Panc1 (cell line): ENCODE data around the gene SLC12A4. TPM values are rescaled to one million over a fixed set of nuclear protein-coding genes. Genes with fewer than 3 reads are reported as not detected.

Experiments used
- ATAC-seq: fragments of 200-7000 bp; cut with Tn5 transposase; 2 replicates; pipeline ENCODE4 v1.9.1; 2020; ENCODE audit warnings: mild to moderate bottlenecking, moderate library complexity
- BruUV-seq: library from RNA; stranded (reverse); fragments of 400-500 nt; replicated peaks from 2 replicates; lab custom pipeline; 2021; lab: Mats Ljungman, UMichigan
- CTCF ChIA-PET: fragments of 300-600 bp; sonication (Branson Sonifier 250); formaldehyde crosslinking; loops from one replicate; lab custom pipeline; 2022; ENCODE audit warnings: antibody characterized with exemption; lab: Charles Lee
- POLR2A ChIA-PET: fragments of 300-600 bp; sonication (Branson Sonifier 250); formaldehyde crosslinking; loops from one replicate; lab custom pipeline; 2022; ENCODE audit warnings: antibody characterized with exemption; lab: Charles Lee
- DNase-seq: peaks from one replicate; pipeline ENCODE4 v3.0.0-alpha.2; 2010; ENCODE audit warnings: low read depth, low spot score
- H3K27ac ChIP-seq: 2 replicates; pipeline ENCODE4 v1.5.1; 2011; ENCODE audit warnings: mild to moderate bottlenecking, low read length, inconsistent platforms
- H3K27me3 ChIP-seq: fragments of 200-500 bp; sonication (Bioruptor generic); 2 replicates; pipeline ENCODE4 v1.6.0; 2014; ENCODE audit warnings: low read length, inconsistent platforms; ENCODE audit not compliant: control insufficient read depth, insufficient read depth
- H3K36me3 ChIP-seq: fragments of 200-500 bp; sonication (Bioruptor generic); 2 replicates; pipeline ENCODE4 v1.5.1; 2014; ENCODE audit warnings: inconsistent platforms, mild to moderate bottlenecking, low read length, moderate library complexity; ENCODE audit not compliant: control insufficient read depth, insufficient read depth
- H3K4me1 ChIP-seq: 2 replicates; pipeline ENCODE4 v1.5.1; 2011; ENCODE audit warnings: inconsistent platforms, mild to moderate bottlenecking, low read length, moderate library complexity; ENCODE audit not compliant: control insufficient read depth, insufficient read depth
- H3K4me3 ChIP-seq, 2 experiments: 2 replicates each; pipeline ENCODE4 v1.5.1; 2011 to 2012; ENCODE audit warnings: low read depth in 2 of 2, low read length in 2 of 2, mild to moderate bottlenecking in 2 of 2, inconsistent platforms in 1 of 2, moderate library complexity in 1 of 2
- H3K9me3 ChIP-seq: fragments of 200-500 bp; sonication (Bioruptor generic); 2 replicates; pipeline ENCODE4 v1.5.1; 2014; ENCODE audit warnings: low read depth, mild to moderate bottlenecking, inconsistent platforms, low read length, moderate library complexity; ENCODE audit not compliant: control insufficient read depth, insufficient read depth
- POLR2AphosphoS5 ChIP-seq: IDR thresholded peaks from 2 replicates; pipeline ENCODE4 v1.6.1; 2012; ENCODE audit warnings: mild to moderate bottlenecking, low read depth, low read length, moderate library complexity
- SIN3A ChIP-seq: IDR thresholded peaks from 2 replicates; pipeline ENCODE4 v1.6.1; 2012; ENCODE audit warnings: low read depth, mild to moderate bottlenecking, low read length, moderate library complexity, borderline replicate concordance; ENCODE audit not compliant: insufficient read depth
- TCF7L2 ChIP-seq: IDR thresholded peaks from 2 replicates; pipeline ENCODE4 v1.6.1; 2011; ENCODE audit warnings: mild to moderate bottlenecking, low read depth, low read length, inconsistent platforms
- in situ Hi-C: cut with HindIII; loops from 2 replicates; pipeline ENCODE4 v1.10.0; 2016; ENCODE audit warnings: low sequenced_read_pairs, low pct_unique_long_range_greater_than_20kb
- intact Hi-C: fragments of 100-400 bp; cut with micrococcal nuclease; formaldehyde crosslinking; loops from one replicate; pipeline ENCODE4 v1.10.0; 2022; ENCODE audit not compliant: unreplicated experiment
- total RNA-seq: library from RNA; stranded (reverse); gene quantifications from one replicate; pipeline ENCODE4 v1.2.1, GENCODE V29; 2021; ENCODE audit not compliant: unreplicated experiment
- TF ChIP-seq, protein P1 (sequence below): fragments of 450-650 bp; IDR thresholded peaks from 2 replicates; pipeline ENCODE4 v1.5.1; 2017; ENCODE audit warnings: mild to moderate bottlenecking
- TF ChIP-seq, protein P2 (sequence below), 2 experiments: IDR thresholded peaks; 2 replicates each; pipeline ENCODE4 v1.6.1; 2011 to 2012; ENCODE audit warnings: low read depth in 2 of 2, control low read depth in 1 of 2, low read length in 1 of 2, mild to moderate bottlenecking in 1 of 2, moderate library complexity in 1 of 2; ENCODE audit not compliant: insufficient read depth in 1 of 2

Gene SLC12A4
- total RNA-seq, 1 experiment from 2014 or later, result 31.8 TPM

DNA sequence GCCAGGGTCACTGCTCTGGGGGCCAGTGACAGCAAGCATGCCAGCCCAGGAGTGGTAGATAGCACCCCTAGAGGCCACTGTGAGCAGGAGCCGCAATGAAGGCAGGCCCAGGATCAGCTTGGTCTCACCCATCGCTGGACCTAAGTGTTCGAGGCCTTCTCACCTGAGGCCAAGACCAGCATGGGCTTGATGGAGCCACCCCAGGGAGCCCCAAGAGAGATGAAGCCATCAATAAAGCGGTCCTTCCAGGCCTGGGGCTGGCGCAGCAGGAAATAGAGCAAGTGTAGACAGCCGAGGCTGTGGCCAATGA lies 26.3 kb downstream of the SLC12A4 start:
- ChIA-PET CTCF (interaction anchor here (1.0 kb wide), 2 partner anchors 18 to 46 kb away, joined by 3 read pairs; no protein-coding TSS in a partner anchor), POLR2A (no interaction called here)
- no peaks in the 10 kb centered on the region for H3K9me3 ChIP-seq
- intact Hi-C loops, result no loop called here
- no peak overlapping the region for H3K27ac ChIP-seq
- in situ Hi-C loops, result no loop called here
- no peaks in the 10 kb centered on the region for H3K36me3 ChIP-seq
- H3K4me3 ChIP-seq, result no peak overlapping the region
- TF ChIP-seq SIN3A, result no peak
- TF ChIP-seq, protein P1, sequence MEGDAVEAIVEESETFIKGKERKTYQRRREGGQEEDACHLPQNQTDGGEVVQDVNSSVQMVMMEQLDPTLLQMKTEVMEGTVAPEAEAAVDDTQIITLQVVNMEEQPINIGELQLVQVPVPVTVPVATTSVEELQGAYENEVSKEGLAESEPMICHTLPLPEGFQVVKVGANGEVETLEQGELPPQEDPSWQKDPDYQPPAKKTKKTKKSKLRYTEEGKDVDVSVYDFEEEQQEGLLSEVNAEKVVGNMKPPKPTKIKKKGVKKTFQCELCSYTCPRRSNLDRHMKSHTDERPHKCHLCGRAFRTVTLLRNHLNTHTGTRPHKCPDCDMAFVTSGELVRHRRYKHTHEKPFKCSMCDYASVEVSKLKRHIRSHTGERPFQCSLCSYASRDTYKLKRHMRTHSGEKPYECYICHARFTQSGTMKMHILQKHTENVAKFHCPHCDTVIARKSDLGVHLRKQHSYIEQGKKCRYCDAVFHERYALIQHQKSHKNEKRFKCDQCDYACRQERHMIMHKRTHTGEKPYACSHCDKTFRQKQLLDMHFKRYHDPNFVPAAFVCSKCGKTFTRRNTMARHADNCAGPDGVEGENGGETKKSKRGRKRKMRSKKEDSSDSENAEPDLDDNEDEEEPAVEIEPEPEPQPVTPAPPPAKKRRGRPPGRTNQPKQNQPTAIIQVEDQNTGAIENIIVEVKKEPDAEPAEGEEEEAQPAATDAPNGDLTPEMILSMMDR, result peak; percentile 86
- TF ChIP-seq TCF7L2, result no peak
- BruUV-seq, result no TSS peak
- no peaks in the 10 kb centered on the region for H3K27me3 ChIP-seq
- peaks cover 2% of the 10 kb centered on the region; the same call in 1 of the 2 replicates for H3K4me1 ChIP-seq
- ATAC-seq (peak; percentile 78), DNase-seq (no peak)

DNA sequence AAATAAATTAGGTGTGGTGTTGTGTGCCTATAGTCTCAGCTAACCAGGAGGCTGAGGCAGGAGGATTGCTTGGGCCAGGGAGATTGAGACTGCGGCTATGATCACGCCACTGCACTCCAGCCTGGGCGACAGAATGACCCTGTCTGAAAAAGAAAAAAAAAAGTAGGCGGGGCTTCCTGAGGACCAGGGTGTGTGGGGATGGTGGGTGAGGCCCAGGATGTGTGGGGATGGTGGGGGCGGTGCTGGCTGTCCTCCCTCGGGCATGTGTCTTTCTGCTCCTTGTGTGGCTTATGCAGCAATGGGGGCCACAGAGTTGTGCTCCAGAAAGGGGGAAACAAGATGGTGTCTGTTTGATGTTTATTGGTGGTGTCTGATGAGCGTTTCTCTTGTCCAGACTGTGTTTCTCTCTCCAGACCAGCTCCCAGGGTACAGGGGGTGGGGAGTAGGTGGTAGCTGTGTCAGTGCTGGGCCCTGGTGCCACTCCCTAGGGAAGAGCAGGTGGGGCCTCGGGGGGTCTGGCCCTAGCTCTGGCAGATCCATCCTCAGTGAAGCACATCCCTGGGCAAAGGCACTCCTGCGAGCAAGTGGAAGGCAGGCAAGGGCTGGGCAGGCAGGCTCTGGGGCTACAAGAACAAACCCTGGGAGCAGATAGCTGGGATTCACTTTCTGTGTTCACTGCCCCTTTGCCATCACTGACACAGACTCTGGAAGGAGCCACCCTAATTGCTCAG lies 26.8 kb downstream of the SLC12A4 start:
- TF ChIP-seq SIN3A (no peak), TCF7L2 (no peak), POLR2AphosphoS5 (no peak)
- TF ChIP-seq, protein P2, sequence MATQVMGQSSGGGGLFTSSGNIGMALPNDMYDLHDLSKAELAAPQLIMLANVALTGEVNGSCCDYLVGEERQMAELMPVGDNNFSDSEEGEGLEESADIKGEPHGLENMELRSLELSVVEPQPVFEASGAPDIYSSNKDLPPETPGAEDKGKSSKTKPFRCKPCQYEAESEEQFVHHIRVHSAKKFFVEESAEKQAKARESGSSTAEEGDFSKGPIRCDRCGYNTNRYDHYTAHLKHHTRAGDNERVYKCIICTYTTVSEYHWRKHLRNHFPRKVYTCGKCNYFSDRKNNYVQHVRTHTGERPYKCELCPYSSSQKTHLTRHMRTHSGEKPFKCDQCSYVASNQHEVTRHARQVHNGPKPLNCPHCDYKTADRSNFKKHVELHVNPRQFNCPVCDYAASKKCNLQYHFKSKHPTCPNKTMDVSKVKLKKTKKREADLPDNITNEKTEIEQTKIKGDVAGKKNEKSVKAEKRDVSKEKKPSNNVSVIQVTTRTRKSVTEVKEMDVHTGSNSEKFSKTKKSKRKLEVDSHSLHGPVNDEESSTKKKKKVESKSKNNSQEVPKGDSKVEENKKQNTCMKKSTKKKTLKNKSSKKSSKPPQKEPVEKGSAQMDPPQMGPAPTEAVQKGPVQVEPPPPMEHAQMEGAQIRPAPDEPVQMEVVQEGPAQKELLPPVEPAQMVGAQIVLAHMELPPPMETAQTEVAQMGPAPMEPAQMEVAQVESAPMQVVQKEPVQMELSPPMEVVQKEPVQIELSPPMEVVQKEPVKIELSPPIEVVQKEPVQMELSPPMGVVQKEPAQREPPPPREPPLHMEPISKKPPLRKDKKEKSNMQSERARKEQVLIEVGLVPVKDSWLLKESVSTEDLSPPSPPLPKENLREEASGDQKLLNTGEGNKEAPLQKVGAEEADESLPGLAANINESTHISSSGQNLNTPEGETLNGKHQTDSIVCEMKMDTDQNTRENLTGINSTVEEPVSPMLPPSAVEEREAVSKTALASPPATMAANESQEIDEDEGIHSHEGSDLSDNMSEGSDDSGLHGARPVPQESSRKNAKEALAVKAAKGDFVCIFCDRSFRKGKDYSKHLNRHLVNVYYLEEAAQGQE (IDR thresholded peaks at IDR 0.05; ENCODE audit: insufficient read depth in 1 of 2, low read depth in 2 of 2, low read length in 1 of 2), result no peak
- TF ChIP-seq, protein P1, result no peak
- in situ Hi-C loops (no loop called here), intact Hi-C loops (no loop called here)
- no peak overlapping the region for H3K27ac ChIP-seq
- H3K27me3 ChIP-seq, result no peaks in the 10 kb centered on the region
- ChIA-PET POLR2A (no interaction called here), CTCF (interaction anchor here (1.0 kb wide), 1 partner anchor 19 kb away, joined by 3 read pairs; no protein-coding TSS in a partner anchor)
- H3K4me1 ChIP-seq, result peaks cover 4% of the 10 kb centered on the region; the same call in 1 of the 2 replicates
- peaks cover under 1% of the 10 kb centered on the region; the same call in 1 of the 2 replicates for H3K36me3 ChIP-seq
- ATAC-seq (peak; percentile 4; the same call in 1 of the 2 replicates), DNase-seq (no peak)
- no TSS peak for BruUV-seq
- no peak overlapping the region for H3K4me3 ChIP-seq
- H3K9me3 ChIP-seq, result no peaks in the 10 kb centered on the region
